Measurements from ENCODE around the gene GSDMA. TPM values are rescaled to one million over a fixed set of nuclear protein-coding genes. Genes with fewer than 3 reads are reported as not detected.
"Not testable (repeated sequence)": the region's sequence is repeated elsewhere in the genome, so short reads cannot be mapped to it uniquely, and the experiment has no call there.

The GSDMA gene
- total RNA-seq, 2 donors from 2014 or later, result 1.2 TPM; not detected in 1

- no peaks in the 10 kb centered on the region for H3K9me3 ChIP-seq
- no peak overlapping the region for H3K27ac ChIP-seq
- no peak overlapping the region for H3K4me3 ChIP-seq
- H3K36me3 ChIP-seq, result no peaks in the 10 kb centered on the region
- TF ChIP-seq POLR2A (IDR thresholded peaks at IDR 0.05) (no peak), POLR2AphosphoS5 (IDR thresholded peaks at IDR 0.05) (no peak), CTCF (IDR thresholded peaks at IDR 0.05) (no peak)
- no peak for DNase-seq (ENCODE audit: low spot score)
- intact Hi-C loops (cut with DNase I), result no loop called here
- H3K4me1 ChIP-seq (replicated peaks), result no peaks in the 10 kb centered on the region
- H3K27me3 ChIP-seq (replicated peaks; ENCODE audit: insufficient read depth), result no peaks in the 10 kb centered on the region
- 80% methylated on average over 6 of the region's 6 CpGs for WGBS
Measured at GRCh38 chr17:40005520-40005919, 42.7 kb downstream of the GSDMA start.

- not testable (repeated sequence) for H3K9me3 ChIP-seq; H3K4me1 ChIP-seq (replicated peaks); DNase-seq (ENCODE audit: low spot score); H3K4me3 ChIP-seq; H3K36me3 ChIP-seq; H3K27me3 ChIP-seq (replicated peaks; ENCODE audit: insufficient read depth)
- intact Hi-C loops (cut with DNase I), result loop anchor here (5.0 to 10.0 kb wide), 3 partner anchors 156 to 284 kb away; no protein-coding TSS in a partner anchor
- H3K27ac ChIP-seq, result peak overlapping the region in 1 of 2 donors; percentile 62
- 95% methylated on average over 38 of the region's 38 CpGs for WGBS
Measured at GRCh38 chr17:40010946-40011500, 48.2 kb downstream of the GSDMA start.

- 79% methylated on average over 22 of the region's 22 CpGs for WGBS
- not testable (repeated sequence) for H3K36me3 ChIP-seq; H3K9me3 ChIP-seq; DNase-seq (ENCODE audit: low spot score); H3K4me3 ChIP-seq; H3K4me1 ChIP-seq (replicated peaks); H3K27ac ChIP-seq; H3K27me3 ChIP-seq (replicated peaks; ENCODE audit: insufficient read depth)
- intact Hi-C loops (cut with DNase I), result loop anchor here (5.0 to 10.0 kb wide), 3 partner anchors 155 to 283 kb away; no protein-coding TSS in a partner anchor
Measured at GRCh38 chr17:40012017-40012647, 49.3 kb downstream of the GSDMA start.

- peak overlapping the region; percentile 15 to 26 for H3K27ac ChIP-seq
- no peak for TF ChIP-seq POLR2A (IDR thresholded peaks at IDR 0.05)
- TF ChIP-seq POLR2AphosphoS5 (IDR thresholded peaks at IDR 0.05), result no peak
- no peak for TF ChIP-seq CTCF (IDR thresholded peaks at IDR 0.05)
- no peak overlapping the region for H3K4me3 ChIP-seq
- H3K9me3 ChIP-seq, result no peaks in the 10 kb centered on the region
- H3K36me3 ChIP-seq, result peaks cover 0 to under 1% of the 10 kb centered on the region in 2 donors
- no peaks in the 10 kb centered on the region for H3K4me1 ChIP-seq (replicated peaks)
- intact Hi-C loops (cut with DNase I), result loop anchor here (5.0 to 10.0 kb wide), 3 partner anchors 153 to 280 kb away; no protein-coding TSS in a partner anchor
- no peaks in the 10 kb centered on the region for H3K27me3 ChIP-seq (replicated peaks; ENCODE audit: insufficient read depth)
- no peak for DNase-seq (ENCODE audit: low spot score)
- 56% methylated on average over 18 of the region's 18 CpGs for WGBS
Measured at GRCh38 chr17:40014375-40014980, 51.7 kb downstream of the GSDMA start.

GRCh38 chr17:40015005-40015997, 52.5 kb downstream of the GSDMA start, which contains the start of gene CSF3:
CSF3 (plus strand) TSS chr17:40015440; CDS start chr17:40015475, 35 bp downstream.
- no peak within 1 kb of the TSS for H3K4me3 ChIP-seq
- WGBS, result 63% methylated on average over 20 of the region's 20 CpGs
- H3K36me3 ChIP-seq, result peaks cover 0 to 8% of the 10 kb centered on the region in 2 donors
- intact Hi-C loops (cut with DNase I), result loop anchor here (10.0 kb wide), 1 partner anchor 280 kb away; no protein-coding TSS in a partner anchor
- H3K27ac ChIP-seq, result peak within 1 kb of the TSS; percentile 15 to 26
- TF ChIP-seq CTCF (IDR thresholded peaks at IDR 0.05) (no peak), POLR2A (IDR thresholded peaks at IDR 0.05) (no peak)
- H3K9me3 ChIP-seq, result no peaks in the 10 kb centered on the region
- no peaks in the 10 kb centered on the region for H3K4me1 ChIP-seq (replicated peaks)
- no peaks in the 10 kb centered on the region for H3K27me3 ChIP-seq (replicated peaks; ENCODE audit: insufficient read depth)
- no peak for DNase-seq (ENCODE audit: low spot score)
